ENCODE results near the gene SCNN1B.
"Not testable (repeated sequence)": the region's sequence is repeated elsewhere in the genome, so short reads cannot be mapped to it uniquely, and the experiment has no call there.

Gene SCNN1B

DNA sequence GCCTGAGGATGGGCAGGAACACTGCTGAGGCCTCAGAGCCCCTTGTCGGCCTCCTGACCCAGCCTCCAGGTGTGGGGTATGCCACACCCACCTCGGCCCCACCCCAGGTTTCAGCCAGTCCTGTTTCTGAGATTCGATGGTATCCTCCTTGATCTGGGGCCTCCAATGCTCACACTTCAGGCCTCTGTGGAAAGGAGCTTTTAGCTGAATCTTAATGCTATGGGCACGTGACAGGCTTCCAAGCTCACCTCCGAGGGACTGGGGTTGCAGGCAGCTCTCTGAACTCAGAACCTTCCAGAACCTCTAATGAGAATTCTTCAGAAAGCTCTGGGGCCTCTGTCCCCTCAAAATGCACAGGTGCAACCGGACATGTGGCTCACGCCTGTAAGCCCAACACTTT is 54.8 kb downstream of the SCNN1B start:
- no peak for DNase-seq

DNA sequence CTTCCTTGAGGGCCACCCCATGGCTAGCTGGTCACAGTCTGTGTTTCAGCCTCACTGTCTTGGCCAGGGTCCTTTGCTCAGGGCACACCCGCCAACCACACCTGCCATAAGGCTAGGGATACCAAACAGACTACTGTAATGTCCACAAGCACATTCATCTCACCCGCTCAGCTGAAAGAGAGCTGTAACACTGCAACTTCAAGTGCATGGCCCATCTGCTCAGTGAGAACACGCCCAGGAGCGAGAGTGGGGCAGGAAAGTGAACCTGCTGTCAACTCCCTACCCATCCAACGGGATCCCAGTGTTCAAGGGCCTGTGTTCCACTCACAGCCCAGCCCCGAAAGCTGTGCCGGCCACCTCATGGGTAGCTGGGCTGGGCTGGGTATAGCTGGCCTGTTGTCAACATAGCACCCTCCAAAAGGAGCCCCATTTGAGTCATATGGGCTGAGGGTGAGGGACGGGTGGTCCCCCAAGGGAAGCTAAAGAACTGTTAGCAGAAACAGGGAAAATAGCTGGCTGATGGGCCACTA is 55.7 kb downstream of the SCNN1B start:
- no peak for DNase-seq

DNA sequence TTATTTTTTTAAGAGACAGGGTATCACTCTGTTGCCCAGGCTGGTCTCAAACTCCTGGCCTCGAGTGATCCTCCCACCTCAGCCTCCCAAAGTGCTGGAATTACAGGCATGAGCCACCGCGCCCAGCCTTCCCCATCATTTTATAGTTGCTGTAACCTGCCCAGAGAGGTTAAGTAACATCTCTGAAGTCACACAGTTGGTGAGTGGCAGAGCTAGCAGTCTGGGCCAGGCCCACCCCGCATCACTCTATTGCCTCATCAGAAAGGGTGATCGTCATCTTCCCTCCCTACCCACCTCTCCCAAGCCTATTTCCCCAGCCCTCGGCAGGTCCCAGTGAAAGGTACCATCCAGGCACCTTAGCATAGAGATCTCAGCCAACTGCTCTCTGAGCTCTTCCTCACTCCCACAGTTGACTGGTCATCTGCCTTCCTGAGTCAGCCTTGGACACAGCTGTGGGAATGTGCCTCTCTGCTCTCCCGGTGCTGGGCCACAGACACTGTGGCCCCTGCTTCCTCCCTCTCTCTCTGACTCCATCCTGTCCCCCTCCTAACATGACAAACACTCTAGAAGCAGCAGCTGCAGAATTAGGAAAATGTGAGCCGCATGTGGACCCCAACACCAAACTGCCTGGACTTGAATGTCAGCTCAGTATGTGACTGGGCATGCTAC is 57.1 kb downstream of the SCNN1B start:
- DNase-seq = no peak

DNA sequence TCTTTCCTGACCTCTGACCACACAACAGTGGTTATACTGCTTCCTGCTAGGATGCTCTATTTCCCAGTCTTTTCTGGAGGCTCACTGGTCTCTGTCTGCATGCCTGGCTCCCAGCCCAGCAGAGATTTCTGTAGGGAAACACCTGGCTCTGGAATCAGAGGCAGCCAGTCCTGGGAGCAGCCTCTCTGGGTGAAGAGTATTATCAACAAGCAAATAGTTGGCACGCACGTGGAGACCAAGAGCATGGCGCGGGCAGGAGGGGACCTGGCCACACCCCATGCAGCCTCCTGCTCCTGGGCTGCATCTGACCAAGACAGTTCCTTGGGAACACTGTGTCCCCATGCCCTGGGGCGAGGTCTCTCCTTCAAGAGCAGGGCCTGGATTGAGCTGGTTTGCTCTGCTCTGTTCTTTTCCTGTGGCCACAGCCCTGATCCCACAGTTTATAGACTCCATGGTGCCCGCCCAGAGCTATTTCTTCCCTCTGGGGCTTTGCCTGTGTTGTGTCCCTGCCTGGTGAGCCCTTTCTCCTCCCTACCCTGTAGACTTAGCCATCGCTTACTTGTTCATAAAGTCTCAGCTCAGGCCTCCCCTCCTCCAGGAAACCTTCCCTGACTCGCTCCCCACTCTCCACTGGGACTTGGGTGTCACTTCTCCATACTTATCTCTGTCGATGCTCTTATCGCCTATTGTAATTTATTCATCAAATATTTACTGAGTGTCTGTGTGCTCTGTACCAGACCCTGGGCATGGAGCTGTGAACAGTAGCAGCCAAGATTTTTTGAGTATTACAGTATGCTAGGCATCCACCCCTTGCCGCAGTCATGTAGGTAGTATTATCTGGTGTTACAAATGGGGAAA is 60.6 kb downstream of the SCNN1B start:
- DNase-seq = peak; percentile 65

DNA sequence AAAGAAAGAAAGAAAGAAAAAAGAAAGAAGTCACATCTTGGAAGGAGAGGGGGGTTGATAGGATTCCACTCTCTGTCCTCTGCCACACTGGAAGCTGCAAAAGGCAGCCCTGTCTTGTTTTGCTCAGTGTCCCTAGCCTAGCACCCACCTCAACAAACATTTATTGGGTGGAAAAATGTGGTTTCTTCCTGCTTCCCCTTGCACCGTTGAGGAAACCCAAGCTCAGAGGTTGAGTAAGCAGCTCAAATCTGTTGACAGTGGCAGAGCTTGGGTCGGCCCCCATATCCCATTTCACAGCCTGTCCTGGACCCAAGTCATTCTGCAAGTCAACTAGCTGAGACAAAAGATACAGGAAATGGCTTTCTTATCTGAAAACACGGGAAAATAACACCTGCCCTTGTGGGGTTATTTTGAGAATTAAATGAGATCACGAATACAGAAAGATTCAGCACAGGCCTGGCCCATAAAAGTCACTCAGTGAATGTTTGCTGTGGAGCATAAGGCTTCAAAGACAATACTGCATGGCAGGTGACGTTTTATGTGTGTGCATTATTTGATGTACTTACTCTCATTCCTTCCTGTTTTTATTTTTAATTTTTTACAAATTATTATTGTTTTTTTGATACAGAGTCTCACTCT is 63.6 kb downstream of the SCNN1B start:
- DNase-seq = no peak

DNA sequence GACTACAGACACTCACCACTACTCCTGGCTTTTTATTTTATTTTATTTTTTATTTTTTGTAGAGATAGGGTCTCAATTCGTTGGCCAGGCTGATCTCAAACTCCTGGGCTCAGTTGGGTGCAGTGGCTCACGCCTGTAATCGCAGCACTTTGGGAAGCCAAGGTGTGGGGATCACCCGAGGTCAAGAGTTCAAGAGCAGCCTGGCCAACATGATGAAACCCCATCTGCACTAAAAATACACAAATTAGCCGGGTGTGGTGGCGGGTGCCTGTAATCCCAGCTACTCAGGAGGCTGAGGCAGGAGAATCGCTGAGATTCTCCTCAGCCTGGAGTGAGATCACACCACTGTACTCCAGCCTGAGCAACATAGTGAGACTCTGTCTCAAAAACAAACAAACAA is 64.2 kb downstream of the SCNN1B start:
- not testable (repeated sequence) for DNase-seq

DNA sequence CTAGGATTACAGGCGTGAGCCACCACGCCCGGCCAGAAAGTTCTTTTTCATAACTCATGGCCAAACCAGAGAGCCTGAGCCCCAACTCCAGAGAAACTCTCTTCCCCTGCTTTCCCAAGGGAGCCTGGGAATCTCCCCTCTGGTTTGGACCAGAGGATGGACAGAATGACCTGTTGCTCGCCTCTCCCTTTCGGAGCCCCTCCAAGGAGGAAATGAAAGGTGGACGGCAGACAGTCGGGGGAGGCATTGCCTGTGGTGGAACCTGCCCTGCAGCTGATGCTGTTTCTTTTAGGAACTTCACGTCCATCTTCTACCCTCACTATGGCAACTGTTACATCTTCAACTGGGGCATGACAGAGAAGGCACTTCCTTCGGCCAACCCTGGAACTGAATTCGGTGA is 65.5 kb downstream of the SCNN1B start:
- no peak for DNase-seq

DNA sequence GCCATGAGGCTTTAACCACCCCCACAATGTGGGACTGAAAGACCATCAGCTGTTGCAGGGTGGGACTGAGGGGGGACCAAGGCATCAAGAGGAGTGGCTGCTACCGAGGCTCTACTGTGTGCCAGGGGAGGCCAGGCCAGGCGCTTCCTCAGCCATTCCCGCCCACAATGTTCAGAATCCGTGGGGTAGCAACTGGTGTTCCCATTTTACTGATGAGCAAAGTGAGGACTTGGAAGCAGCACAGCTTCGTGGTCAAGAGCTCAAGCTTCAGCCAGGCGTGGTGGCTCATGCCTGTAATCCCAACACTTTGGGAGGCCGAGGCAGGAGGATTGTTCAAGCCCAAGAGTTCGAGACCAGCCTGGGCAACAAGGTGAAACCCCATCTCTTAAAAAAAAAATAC is 65.9 kb downstream of the SCNN1B start:
- DNase-seq = no peak

DNA sequence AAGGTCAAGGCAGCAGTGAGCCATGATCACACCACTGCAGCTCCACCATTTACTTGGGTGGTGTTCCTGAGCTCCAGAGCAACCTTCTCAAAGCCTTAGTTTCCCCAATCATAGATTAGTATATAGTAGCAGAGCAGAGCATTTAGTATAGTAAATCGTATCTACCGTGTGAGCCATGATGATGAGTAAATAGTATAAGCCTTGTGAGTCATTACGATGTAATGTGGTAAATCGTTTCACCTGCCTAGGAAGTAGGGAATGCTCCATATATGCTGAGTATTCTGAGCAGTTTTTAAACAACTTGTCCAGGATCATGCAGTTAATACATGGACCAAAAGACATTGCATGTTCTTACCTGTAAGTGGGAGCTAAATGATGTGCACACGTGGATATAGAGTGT is 66.4 kb downstream of the SCNN1B start:
- no peak for DNase-seq

DNA sequence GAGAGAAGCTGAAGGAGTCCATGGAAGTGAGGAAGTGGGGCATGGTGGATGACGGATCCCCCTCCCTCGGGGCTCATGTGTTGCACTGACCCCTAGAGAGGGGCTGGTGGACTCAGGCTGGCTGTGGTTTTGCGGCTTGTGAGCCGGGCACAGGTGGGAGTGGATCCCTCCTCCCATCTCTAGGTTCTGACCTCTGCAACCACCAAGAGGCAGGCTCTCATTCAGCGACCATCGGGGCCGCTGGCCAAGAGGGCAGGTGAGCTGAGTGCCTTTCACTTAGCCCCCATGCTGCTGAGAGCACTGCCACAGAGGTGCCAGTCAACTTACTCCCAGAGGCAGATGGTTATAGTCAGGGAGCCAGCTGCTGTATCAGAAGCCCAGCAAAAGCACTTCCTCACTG is 67.3 kb downstream of the SCNN1B start:
- no peak for DNase-seq

DNA sequence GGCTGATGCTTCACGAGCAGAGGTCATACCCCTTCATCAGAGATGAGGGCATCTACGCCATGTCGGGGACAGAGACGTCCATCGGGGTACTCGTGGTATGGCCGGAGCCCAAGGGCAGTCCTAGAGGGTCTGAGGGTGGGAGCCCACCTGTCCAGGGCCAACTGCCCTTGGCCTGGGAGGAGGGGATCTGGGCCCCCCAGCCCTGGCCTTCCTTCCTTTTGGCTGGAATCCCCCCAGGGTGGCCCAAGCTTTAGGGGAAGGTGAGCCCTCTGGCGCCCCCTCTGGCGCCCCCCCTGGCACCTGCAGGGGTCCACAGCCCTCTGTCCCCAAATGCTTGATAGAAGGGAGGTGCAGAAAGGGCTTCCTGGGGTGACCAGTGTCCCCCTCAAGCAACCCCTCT is 69.3 kb downstream of the SCNN1B start:
- no peak for DNase-seq

DNA sequence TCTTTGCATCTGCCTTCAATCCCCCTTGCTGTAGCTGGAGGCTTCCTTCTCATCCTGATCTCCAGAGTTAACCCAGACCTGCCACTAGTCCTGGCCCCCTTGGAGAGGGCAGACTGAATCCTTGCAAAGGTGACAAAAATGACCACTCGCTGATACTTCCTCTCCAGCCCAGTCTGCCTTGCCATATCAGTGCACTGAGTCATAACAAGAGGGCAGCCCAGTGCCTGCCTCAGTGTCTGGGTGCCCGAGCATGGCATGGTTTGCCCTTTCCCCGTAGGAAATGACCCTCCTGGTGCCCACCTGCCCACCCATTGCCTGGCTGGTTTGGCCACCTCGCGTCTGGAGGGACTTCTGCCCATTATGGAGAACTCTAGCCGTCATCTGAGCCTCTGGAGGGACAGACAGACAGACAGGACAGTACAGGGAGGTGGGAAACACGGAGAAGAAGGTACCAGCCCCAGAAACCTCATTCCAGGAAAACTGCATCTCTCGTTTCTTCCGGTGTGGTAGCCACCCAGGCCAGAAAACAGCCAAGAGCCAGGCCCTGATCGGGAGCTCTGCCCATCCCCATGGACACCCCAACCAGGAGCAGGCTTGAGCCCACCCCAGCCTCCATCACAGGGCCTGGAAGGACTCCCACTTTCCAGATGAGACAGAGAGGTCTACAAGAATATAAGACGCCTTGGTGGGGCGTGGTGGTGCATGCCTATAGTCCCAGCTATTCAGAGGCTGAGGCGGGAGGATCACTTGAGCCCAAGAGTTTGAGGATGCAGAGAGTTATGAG is 71.5 kb downstream of the SCNN1B start:
- no peak for DNase-seq

DNA sequence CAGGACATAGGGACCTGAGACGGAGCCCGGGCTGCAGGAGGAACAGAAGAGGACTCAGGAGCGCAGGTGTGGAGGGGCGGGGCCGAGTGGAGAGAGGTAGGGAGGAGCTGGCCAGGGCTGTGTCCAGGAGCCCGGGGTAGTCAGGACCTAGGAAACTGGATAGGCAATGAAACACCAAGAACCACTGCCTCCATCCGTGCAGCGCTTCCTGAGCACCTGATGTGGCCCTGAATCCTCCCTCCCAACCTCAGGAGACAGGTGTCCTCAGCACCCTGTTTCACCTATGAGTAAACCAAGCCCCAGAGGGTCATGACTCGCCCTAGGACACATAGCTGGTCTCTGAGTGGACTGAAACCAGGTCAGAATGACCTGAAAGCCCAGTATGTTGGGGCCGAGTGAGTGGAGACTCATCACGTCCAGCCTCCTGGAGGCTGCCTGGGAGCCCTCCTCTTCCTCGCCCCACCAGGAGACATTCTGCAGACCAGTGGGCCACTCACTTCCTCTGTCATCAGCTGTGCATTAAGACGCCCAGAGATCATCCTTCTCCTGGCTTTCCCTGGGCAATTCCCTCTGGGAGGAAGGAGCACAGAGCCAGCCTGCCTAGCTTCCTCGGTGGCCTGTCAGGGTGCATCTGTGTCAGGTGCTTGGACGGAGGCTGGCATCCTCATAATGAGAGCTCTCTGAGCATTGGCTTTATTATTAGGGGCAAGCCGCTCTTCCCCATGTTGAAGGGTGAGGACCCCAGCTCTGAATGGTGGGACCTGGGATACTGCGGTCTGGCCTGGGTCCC is 72.8 kb downstream of the SCNN1B start:
- no peak for DNase-seq

DNA sequence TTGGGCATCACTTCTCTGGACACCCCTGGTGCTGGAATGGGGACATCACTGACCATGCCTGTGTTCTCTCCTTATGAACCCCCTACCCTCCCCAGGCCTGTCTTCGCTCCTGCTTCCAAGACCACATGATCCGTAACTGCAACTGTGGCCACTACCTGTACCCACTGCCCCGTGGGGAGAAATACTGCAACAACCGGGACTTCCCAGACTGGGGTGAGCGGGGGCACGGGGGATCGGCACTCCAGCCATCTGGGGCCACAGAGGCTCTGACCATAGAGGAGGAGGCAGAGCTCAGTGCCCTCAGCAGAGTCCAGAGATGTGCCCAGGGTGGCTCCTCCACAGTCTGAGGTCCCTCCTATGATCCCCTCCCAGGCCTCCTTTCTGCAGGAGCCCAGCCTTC is 73.5 kb downstream of the SCNN1B start:
- DNase-seq = no peak

DNA sequence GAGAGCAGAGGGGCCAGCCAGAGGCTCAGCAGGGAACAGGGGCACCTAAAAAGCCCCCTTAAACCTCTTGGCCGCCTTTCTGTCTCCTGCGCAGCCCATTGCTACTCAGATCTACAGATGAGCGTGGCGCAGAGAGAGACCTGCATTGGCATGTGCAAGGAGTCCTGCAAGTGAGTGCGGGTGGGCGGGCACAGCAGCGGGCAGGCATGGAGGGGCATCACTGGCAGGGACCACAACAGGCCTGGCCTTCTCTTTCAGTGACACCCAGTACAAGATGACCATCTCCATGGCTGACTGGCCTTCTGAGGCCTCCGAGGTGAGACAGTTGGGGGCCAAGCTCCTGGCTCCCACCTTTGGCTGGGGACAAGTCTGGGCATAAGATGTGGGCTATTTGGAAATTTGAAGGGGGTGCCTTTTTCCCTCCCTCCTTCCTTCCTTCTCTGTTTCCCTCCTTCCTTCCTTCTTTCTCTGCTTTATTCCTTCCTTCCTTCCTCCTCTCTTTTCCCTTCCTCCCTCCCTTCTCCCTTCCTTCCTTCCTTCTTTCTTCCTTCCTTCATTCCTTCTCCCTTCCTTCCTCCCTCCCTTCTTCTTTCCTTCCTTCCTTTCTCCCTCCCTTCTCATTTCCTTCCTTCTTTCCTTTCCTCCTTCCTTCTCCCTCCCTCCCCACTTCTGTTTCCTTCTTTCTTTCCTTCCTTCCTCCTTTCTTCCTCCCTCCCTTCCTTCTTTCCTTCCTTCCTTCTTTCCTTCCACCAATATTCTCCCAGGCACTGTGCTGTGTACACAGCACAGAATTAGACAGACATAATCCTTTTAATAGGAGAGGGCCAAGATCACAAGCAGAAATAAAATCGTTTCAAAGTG is 75.2 kb downstream of the SCNN1B start:
- DNase-seq = no peak

DNA sequence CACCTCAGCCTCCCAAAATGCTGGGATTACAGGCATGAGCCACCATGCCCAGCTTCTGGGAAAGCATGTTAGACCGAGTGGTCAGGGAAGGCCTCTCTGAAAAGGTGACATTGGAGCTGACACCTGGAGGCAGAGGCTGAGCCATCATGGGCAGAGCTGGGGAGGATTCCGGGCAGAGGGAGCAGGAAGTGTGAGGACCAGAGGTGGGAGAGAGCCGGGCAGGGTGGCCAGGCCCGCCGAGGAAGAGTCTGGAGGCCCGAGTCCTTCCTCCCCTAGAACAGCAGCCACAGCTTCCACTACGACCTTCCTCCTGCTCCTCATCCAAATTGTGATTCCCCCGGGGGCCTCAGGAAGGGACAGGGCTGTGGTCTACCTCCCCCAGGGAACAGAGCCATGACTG is 76.2 kb downstream of the SCNN1B start:
- DNase-seq = no peak

DNA sequence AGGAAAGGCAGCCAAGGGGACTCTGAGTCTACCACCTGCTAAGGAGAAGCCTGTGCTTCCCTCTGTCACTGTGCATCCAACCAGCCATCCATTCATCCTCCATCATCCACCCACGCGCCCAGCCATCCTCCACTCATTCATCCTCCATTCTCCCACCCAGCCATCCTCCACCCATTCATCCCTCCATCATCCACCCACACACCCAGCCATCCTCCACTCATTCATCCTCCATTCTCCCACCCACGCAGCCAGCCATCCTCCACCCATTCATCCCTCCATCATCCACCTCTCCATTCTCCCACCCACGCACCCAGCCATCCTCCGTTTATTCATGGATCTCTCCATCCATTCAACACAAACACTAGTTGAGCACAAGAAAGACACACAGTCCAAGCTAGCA is 76.8 kb downstream of the SCNN1B start:
- DNase-seq = no peak

DNA sequence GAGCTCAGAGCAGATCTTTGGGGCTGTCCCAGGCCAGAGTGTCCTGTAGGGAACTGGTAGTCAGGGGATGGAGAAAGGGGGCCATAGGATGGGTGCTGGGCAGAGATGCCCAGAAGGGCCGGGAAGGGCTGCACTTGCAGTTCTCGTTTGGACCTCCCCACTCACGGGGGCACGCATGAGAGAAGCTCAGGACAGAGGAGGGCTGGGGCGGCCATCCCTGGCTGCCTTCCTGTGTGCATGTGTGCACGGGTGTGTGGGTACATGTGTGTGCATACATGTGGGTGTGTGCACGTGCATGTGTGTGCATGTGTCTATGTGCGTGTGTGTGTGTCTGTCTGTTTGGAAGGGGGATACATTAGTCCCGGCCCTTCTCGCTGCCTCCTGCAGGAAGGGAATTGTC is 77.6 kb downstream of the SCNN1B start:
- no peak for DNase-seq

DNA sequence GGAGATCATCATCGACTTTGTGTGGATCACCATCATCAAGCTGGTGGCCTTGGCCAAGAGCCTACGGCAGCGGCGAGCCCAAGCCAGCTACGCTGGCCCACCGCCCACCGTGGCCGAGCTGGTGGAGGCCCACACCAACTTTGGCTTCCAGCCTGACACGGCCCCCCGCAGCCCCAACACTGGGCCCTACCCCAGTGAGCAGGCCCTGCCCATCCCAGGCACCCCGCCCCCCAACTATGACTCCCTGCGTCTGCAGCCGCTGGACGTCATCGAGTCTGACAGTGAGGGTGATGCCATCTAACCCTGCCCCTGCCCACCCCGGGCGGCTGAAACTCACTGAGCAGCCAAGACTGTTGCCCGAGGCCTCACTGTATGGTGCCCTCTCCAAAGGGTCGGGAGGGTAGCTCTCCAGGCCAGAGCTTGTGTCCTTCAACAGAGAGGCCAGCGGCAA is 78.4 kb downstream of the SCNN1B start:
- DNase-seq = no peak

DNA sequence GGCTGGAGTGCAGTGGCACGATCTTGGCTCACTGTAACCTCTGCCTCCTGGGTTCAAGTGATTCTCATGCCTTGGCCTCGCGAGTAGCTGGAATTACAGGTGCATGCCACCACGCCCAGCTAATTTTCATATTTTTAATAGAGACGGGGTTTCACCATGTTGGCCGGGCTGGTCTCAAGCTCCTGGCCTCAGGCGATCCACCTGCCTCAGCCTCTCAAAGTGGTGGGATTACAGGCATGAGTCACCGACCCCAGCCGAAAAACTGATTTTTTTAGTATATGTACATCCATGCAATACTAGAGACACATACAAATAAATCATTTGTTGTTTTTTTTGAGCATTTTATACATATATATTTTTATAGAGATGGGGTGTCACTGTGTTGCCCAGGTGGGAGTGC is 79.6 kb downstream of the SCNN1B start:
- not testable (repeated sequence) for DNase-seq

DNA sequence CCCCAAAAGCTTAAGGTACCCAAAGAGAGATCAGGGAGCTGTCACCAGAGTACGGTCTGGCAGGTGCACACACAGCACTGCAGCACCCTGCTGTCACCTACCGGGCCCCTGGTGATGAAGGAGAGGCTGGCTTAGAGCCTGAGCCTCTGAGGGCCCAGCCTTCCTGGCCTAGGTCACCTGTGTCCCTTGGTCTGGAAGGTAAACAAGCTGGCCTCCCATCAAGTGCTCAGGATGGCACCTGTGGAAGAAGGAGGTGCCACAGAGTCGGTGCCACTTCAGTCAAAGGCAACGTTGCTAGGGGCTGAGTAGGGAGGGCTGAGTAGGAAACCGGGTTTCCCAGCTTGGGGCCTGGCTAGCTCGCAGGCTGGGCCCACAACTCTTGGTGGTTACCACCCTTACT is 80.2 kb downstream of the SCNN1B start:
- no peak for DNase-seq

Data from NCI-H1092 (cell line).